HG03025 (cell line): ENCODE results near the gene PAFAH1B2.
"Not testable (repeated sequence)": the region's sequence is repeated elsewhere in the genome, so short reads cannot be mapped to it uniquely, and the experiment has no call there.

Experiments used
- ATAC-seq: cut with Tn5 transposase; IDR thresholded peaks from one replicate; pipeline ENCODE4 v1.9.1; 2021; ENCODE audit warnings: mild to moderate bottlenecking, moderate library complexity; ENCODE audit not compliant: unreplicated experiment, low FRiP score

The PAFAH1B2 gene

GRCh38 chr11:117143871-117144476 lies at the start of gene PAFAH1B2:
Gene PAFAH1B2, plus strand, starts transcription at chr11:117144287. Its CDS starts 8,161 bp downstream, at chr11:117152448.
- peak; percentile 89 for ATAC-seq

- ATAC-seq, result no peak
Measured at GRCh38 chr11:117094776-117095175, 49.3 kb upstream of the PAFAH1B2 start.

- ATAC-seq, result no peak
Measured at GRCh38 chr11:117095284-117096161, 48.6 kb upstream of the PAFAH1B2 start.

- ATAC-seq, result no peak
Measured at GRCh38 chr11:117096201-117096991, 47.7 kb upstream of the PAFAH1B2 start.

GRCh38 chr11:117097014-117097388 lies 47.1 kb upstream of the PAFAH1B2 start:
- ATAC-seq, result no peak

GRCh38 chr11:117097389-117098268 lies 46.5 kb upstream of the PAFAH1B2 start:
- peak; percentile 35 for ATAC-seq

- peak; percentile 68 for ATAC-seq
Measured at GRCh38 chr11:117098269-117099232, 45.5 kb upstream of the PAFAH1B2 start, which contains the start of gene SIK3. Gene SIK3, minus strand, starts transcription at chr11:117098428. Its CDS starts 13 bp downstream, at chr11:117098415.

- ATAC-seq, result no peak
Measured at GRCh38 chr11:117099696-117100095, 44.4 kb upstream of the PAFAH1B2 start.

GRCh38 chr11:117100556-117100955 lies 43.5 kb upstream of the PAFAH1B2 start:
- ATAC-seq, result no peak

GRCh38 chr11:117107701-117108590 lies 36.1 kb upstream of the PAFAH1B2 start:
- ATAC-seq, result no peak

- ATAC-seq, result no peak
Measured at GRCh38 chr11:117110294-117110950, 33.7 kb upstream of the PAFAH1B2 start.

- not testable (repeated sequence) for ATAC-seq
Measured at GRCh38 chr11:117112497-117112896, 31.6 kb upstream of the PAFAH1B2 start.

GRCh38 chr11:117112939-117113338 lies 31.1 kb upstream of the PAFAH1B2 start:
- not testable (repeated sequence) for ATAC-seq

- ATAC-seq, result no peak
Measured at GRCh38 chr11:117117681-117118080, 26.4 kb upstream of the PAFAH1B2 start.

- ATAC-seq, result no peak
Measured at GRCh38 chr11:117121176-117121575, 22.9 kb upstream of the PAFAH1B2 start.

- no peak for ATAC-seq
Measured at GRCh38 chr11:117122556-117122955, 21.5 kb upstream of the PAFAH1B2 start.

GRCh38 chr11:117126223-117126965 lies 17.7 kb upstream of the PAFAH1B2 start:
- no peak for ATAC-seq
